ENCODE results near the gene TTR. TPM values are rescaled to one million over a fixed set of nuclear protein-coding genes. Genes with fewer than 3 reads are reported as not detected.

TTR gene
- polyA plus RNA-seq, 1 of the 3 experiments (the other 2 are of a cell fraction): not detected

DNA sequence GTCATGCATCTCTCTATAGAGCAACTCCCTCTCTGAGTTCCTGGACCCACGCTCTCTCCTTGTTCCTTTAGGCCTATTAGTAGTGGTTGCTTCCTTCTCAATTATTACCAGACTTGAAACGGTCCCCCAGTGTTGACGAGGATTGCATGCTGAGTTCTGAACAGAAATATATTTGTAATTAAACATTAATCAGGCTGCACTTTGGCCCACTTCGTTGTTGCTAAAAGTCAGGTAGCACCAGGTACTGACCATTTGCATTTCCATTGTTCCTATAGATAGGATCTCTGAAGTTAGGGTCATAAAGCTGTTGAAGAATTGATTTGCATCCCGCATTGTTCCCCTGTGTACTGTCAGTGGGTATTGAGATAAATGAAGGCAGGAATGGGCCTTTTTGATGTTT is 36.9 kb upstream of the TTR start:
- Histone ChIP-seq H3K4me2 (no peak overlapping the region), H3K4me3 (ENCODE audit: low read depth in 2 of 2, low read length in 1 of 2) (no peak overlapping the region), H3K27ac (ENCODE audit: low read depth in 2 of 2, low read length in 1 of 2) (no peak overlapping the region), H3F3A (replicated peaks; ENCODE audit: insufficient read depth) (no peaks in the 10 kb centered on the region), H3K36me3 (replicated peaks in 1 of 2; ENCODE audit: control insufficient read depth in 1 of 2, insufficient read depth in 2 of 2, low read length in 1 of 2) (no peaks in the 10 kb centered on the region), H3K4me1 (ENCODE audit: control insufficient read depth in 1 of 2, insufficient read depth in 2 of 2, low read depth in 1 of 2, low read length in 1 of 2) (no peaks in the 10 kb centered on the region), H3K9me2 (no peaks in the 10 kb centered on the region), H3K9me3 (no peaks in the 10 kb centered on the region), H2AFZ (ENCODE audit: low read depth) (no peak overlapping the region), H3K79me2 (ENCODE audit: insufficient read depth) (no peaks in the 10 kb centered on the region), H3K27me3 (ENCODE audit: insufficient read depth) (peaks cover 19% of the 10 kb centered on the region; the same call in 1 of the 2 replicates), H3K9ac (no peak overlapping the region), H4K20me1 (ENCODE audit: insufficient read depth) (no peaks in the 10 kb centered on the region)
- POLR2A ChIA-PET: no interaction called here
- 44% methylated on average over 5 of the region's 5 CpGs for WGBS (ENCODE audit: low lambda C conversion rate)
- no peak for DNase-seq
- CTCF ChIA-PET: interaction anchor here (0.8 to 5.8 kb wide), 9 partner anchors 11 to 423 kb away, joined by 3 to 92 read pairs (median 4); partner anchors contain the start of gene TRAPPC8
- TF ChIP-seq FOSL2 (IDR thresholded peaks at IDR 0.05; ENCODE audit: borderline replicate concordance, low read depth): no peak
- TF ChIP-seq, protein P1, sequence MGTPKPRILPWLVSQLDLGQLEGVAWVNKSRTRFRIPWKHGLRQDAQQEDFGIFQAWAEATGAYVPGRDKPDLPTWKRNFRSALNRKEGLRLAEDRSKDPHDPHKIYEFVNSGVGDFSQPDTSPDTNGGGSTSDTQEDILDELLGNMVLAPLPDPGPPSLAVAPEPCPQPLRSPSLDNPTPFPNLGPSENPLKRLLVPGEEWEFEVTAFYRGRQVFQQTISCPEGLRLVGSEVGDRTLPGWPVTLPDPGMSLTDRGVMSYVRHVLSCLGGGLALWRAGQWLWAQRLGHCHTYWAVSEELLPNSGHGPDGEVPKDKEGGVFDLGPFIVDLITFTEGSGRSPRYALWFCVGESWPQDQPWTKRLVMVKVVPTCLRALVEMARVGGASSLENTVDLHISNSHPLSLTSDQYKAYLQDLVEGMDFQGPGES (IDR thresholded peaks at IDR 0.05; ENCODE audit: low read depth, low read length): no peak
- no peak for TF ChIP-seq JUND (IDR thresholded peaks at IDR 0.05)

DNA sequence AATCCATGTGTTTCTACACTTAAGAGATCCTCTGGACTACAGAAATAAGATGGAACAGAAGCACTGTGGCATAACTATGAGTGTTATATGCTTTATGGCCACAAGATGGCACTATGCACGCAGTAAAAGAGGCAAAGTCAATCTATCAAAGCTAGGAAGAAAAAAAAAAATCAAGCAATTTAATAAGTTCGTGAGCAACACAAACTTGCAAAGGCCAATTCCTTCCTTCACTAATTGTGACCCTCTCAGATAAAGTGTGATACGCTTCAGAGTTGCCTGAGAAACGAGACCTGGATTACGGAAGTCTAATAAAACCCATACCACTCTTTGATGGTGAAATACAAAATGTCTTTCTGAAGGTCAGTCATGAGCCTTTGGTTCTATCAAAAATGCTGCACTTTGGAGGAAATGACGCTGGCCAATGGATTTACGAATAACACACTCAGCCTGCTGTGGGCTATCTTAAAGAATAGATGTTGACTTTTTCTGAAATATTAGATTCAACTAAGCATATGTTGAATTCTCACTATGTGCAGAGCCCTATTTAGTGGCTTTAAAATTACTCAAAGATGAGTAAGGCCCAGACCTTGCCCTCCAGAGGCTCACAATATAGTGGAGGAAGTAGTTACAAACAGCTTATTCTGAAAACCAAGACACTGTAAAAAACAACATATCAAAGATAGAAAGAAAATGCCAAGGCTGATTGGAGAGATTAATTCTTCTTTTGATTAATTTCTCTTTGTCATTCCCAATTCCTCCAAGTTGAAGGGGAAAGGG is 35.5 kb upstream of the TTR start:
- Histone ChIP-seq H4K20me1 (ENCODE audit: insufficient read depth) (no peaks in the 10 kb centered on the region), H3F3A (replicated peaks; ENCODE audit: insufficient read depth) (no peaks in the 10 kb centered on the region), H3K9me2 (no peaks in the 10 kb centered on the region), H3K27me3 (ENCODE audit: insufficient read depth) (peaks cover 19% of the 10 kb centered on the region; the same call in 1 of the 2 replicates), H3K9me3 (no peaks in the 10 kb centered on the region), H2AFZ (ENCODE audit: low read depth) (peak overlapping the region; percentile 63; the same call in 1 of the 2 replicates), H3K4me3 (ENCODE audit: low read depth in 2 of 2, low read length in 1 of 2) (peak overlapping the region in 1 of 2 experiments; percentile 22; a peak in 1 of 4 replicates), H3K4me1 (ENCODE audit: control insufficient read depth in 1 of 2, insufficient read depth in 2 of 2, low read depth in 1 of 2, low read length in 1 of 2) (no peaks in the 10 kb centered on the region), H3K79me2 (ENCODE audit: insufficient read depth) (no peaks in the 10 kb centered on the region), H3K9ac (no peak overlapping the region), H3K36me3 (replicated peaks in 1 of 2; ENCODE audit: control insufficient read depth in 1 of 2, insufficient read depth in 2 of 2, low read length in 1 of 2) (no peaks in the 10 kb centered on the region), H3K27ac (ENCODE audit: low read depth in 2 of 2, low read length in 1 of 2) (no peak overlapping the region), H3K4me2 (no peak overlapping the region)
- ChIA-PET POLR2A (no interaction called here), CTCF (interaction anchor here (0.6 to 5.8 kb wide), 46 partner anchors 10 to 462 kb away, joined by 3 to 92 read pairs (median 4); partner anchors contain the start of gene RNF125)
- whole genome bisulfite sequencing (ENCODE audit: low lambda C conversion rate): 0% methylated on average over 7 of the region's 7 CpGs
- TF ChIP-seq SMC3 (IDR thresholded peaks at IDR 0.05; ENCODE audit: low read depth, low read length): peak; percentile 83
- TF ChIP-seq TCF12 (IDR thresholded peaks at IDR 0.05): no peak
- no peak for TF ChIP-seq NFIC (IDR thresholded peaks at IDR 0.05; ENCODE audit: borderline replicate concordance)
- TF ChIP-seq RAD21 (IDR thresholded peaks at IDR 0.05; ENCODE audit: low read length): peak; percentile 96
- TF ChIP-seq, protein P2, sequence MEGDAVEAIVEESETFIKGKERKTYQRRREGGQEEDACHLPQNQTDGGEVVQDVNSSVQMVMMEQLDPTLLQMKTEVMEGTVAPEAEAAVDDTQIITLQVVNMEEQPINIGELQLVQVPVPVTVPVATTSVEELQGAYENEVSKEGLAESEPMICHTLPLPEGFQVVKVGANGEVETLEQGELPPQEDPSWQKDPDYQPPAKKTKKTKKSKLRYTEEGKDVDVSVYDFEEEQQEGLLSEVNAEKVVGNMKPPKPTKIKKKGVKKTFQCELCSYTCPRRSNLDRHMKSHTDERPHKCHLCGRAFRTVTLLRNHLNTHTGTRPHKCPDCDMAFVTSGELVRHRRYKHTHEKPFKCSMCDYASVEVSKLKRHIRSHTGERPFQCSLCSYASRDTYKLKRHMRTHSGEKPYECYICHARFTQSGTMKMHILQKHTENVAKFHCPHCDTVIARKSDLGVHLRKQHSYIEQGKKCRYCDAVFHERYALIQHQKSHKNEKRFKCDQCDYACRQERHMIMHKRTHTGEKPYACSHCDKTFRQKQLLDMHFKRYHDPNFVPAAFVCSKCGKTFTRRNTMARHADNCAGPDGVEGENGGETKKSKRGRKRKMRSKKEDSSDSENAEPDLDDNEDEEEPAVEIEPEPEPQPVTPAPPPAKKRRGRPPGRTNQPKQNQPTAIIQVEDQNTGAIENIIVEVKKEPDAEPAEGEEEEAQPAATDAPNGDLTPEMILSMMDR (IDR thresholded peaks at IDR 0.05): peak; percentile 89
- peak; percentile 44 for DNase-seq
